PC-9 (cell line): ENCODE results near the gene PPP1R15A. TPM values are rescaled to one million over a fixed set of nuclear protein-coding genes. Genes with fewer than 3 reads are reported as not detected.
A peak's percentile ranks its signal among the peaks of the same experiment; 100 is the strongest.

Experiments used
- BruUV-seq: library from RNA; stranded (reverse); fragments of 400-500 nt; replicated peaks from 2 replicates; lab custom pipeline; 2021; lab: Mats Ljungman, UMichigan
- CTCF ChIA-PET: fragments of 300-600 bp; sonication (Branson Sonifier 250); formaldehyde crosslinking; loops from one replicate; lab custom pipeline; 2022; ENCODE audit warnings: antibody characterized with exemption; lab: Charles Lee
- POLR2A ChIA-PET: fragments of 300-600 bp; sonication (Branson Sonifier 250); formaldehyde crosslinking; loops from one replicate; lab custom pipeline; 2022; ENCODE audit warnings: antibody characterized with exemption; ENCODE audit not compliant: unreplicated experiment; lab: Charles Lee
- DNase-seq, 2 experiments: peaks; one replicate each; pipeline versions ENCODE4 v3.0.0 to v3.0.0-alpha.2; 2015 to 2022; ENCODE audit warnings: mixed read lengths in 1 of 2
- H2AFZ ChIP-seq: fragments of 200-600 bp; sonication (generic); 2 replicates; pipeline ENCODE4 v1.8.1; 2017; ENCODE audit warnings: antibody characterized with exemption
- H3F3A ChIP-seq: fragments of 200-600 bp; sonication (generic); 2 replicates; pipeline ENCODE4 v1.8.1; 2017; ENCODE audit warnings: antibody characterized with exemption, mild to moderate bottlenecking, low read depth; ENCODE audit not compliant: insufficient read depth
- H3K27ac ChIP-seq: fragments of 200-600 bp; sonication (generic); 2 replicates; pipeline ENCODE4 v1.6.1; 2016; ENCODE audit warnings: mixed run types
- H3K27me3 ChIP-seq: fragments of 200-600 bp; sonication (generic); 2 replicates; pipeline ENCODE4 v1.6.1; 2016; ENCODE audit warnings: low read depth, mixed run types; ENCODE audit not compliant: insufficient read depth
- H3K36me3 ChIP-seq: fragments of 200-600 bp; sonication (generic); 2 replicates; pipeline ENCODE4 v1.6.1; 2016; ENCODE audit warnings: low read depth, mixed run types
- H3K4me1 ChIP-seq: fragments of 200-600 bp; sonication (generic); replicated peaks from 2 replicates; pipeline ENCODE4 v1.6.1; 2016; ENCODE audit warnings: mixed run types; ENCODE audit not compliant: insufficient read depth
- H3K4me2 ChIP-seq: fragments of 200-600 bp; sonication (generic); 2 replicates; pipeline ENCODE4 v1.6.1; 2017; ENCODE audit warnings: mixed run types
- H3K4me3 ChIP-seq: fragments of 200-600 bp; sonication (generic); 2 replicates; pipeline ENCODE4 v1.6.1; 2016; ENCODE audit warnings: mixed run types
- H3K79me2 ChIP-seq: fragments of 200-600 bp; sonication (generic); 2 replicates; pipeline ENCODE4 v1.6.1; 2017; ENCODE audit warnings: low read depth, mixed run types
- H3K9me2 ChIP-seq: fragments of 200-600 bp; sonication (generic); 2 replicates; pipeline ENCODE4 v1.8.1; 2017; ENCODE audit warnings: mild to moderate bottlenecking; ENCODE audit not compliant: insufficient read depth
- H3K9me3 ChIP-seq: fragments of 200-600 bp; sonication (generic); 2 replicates; pipeline ENCODE4 v1.8.1; 2016; ENCODE audit warnings: low read depth; ENCODE audit not compliant: insufficient read depth
- H4K20me1 ChIP-seq: fragments of 200-600 bp; sonication (generic); 2 replicates; pipeline ENCODE4 v1.8.1; 2017; ENCODE audit not compliant: insufficient read depth
- EZH2 ChIP-seq: fragments of 200-600 bp; sonication (generic); IDR thresholded peaks from 2 replicates; pipeline ENCODE4 v1.8.0; 2017; ENCODE audit warnings: antibody characterized with exemption, low read depth
- intact Hi-C: fragments of 100-400 bp; cut with micrococcal nuclease; formaldehyde crosslinking; loops from one replicate; pipeline ENCODE4 v1.10.0; 2022; ENCODE audit not compliant: unreplicated experiment
- total RNA-seq: library from RNA; stranded (reverse); gene quantifications from 2 replicates; pipeline ENCODE4 v1.2.3, GENCODE V29; 2021
- TF ChIP-seq, protein P1 (sequence below): fragments of 200-600 bp; sonication (generic); conservative IDR thresholded peaks from 2 replicates; pipeline ENCODE4 v1.6.1; 2017; ENCODE audit warnings: mixed run types, antibody characterized with exemption, mild to moderate bottlenecking, moderate library complexity

Gene PPP1R15A
- total RNA-seq, 1 experiment from 2014 or later = 49.5 TPM

DNA sequence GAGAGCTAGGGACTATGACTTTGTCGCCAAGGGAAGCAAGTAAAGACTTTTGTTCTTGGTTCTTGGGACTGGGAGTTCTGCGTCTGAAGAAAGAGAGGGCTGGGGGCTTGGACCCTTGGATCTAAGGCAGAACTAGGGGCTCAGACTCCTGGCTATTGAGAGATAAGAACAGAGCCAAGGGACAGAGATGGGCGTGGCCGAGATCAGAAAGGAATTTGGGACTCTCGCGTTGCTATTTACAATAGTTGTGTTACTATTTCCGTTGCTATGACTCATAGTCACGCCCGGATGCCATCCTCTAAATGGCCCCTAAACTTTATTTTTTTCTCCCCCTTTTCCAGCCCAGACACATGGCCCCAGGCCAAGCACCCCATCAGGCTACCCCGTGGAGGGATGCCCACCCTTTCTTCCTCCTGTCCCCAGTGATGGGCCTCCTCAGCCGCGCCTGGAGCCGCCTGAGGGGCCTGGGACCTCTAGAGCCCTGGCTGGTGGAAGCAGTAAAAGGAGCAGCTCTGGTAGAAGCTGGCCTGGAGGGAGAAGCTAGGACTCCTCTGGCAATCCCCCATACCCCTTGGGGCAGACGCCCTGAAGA, 759 bp downstream of the PPP1R15A start:
- DNase-seq = peak; percentile 85 to 92
- peaks cover 22% of the 10 kb centered on the region for H3K4me1 ChIP-seq
- POLR2A ChIA-PET = interaction anchor here (1.1 kb wide), 1 partner anchor 121 kb away, joined by 6 read pairs; no protein-coding TSS in a partner anchor

DNA sequence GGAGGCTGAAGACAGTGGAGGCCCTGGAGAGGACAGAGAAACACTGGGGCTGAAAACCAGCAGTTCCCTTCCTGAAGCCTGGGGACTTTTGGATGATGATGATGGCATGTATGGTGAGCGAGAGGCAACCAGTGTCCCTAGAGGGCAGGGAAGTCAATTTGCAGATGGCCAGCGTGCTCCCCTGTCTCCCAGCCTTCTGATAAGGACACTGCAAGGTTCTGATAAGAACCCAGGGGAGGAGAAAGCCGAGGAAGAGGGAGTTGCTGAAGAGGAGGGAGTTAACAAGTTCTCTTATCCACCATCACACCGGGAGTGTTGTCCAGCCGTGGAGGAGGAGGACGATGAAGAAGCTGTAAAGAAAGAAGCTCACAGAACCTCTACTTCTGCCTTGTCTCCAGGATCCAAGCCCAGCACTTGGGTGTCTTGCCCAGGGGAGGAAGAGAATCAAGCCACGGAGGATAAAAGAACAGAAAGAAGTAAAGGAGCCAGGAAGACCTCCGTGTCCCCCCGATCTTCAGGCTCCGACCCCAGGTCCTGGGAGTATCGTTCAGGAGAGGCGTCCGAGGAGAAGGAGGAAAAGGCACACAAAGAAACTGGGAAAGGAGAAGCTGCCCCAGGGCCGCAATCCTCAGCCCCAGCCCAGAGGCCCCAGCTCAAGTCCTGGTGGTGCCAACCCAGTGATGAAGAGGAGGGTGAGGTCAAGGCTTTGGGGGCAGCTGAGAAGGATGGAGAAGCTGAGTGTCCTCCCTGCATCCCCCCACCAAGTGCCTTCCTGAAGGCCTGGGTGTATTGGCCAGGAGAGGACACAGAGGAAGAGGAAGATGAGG, 1.5 kb downstream of the PPP1R15A start:
- Histone ChIP-seq H3K36me3 (peaks cover 31% of the 10 kb centered on the region), H3K27ac (peak overlapping the region; percentile 97), H3K4me3 (peak overlapping the region; percentile 93), H3K9me3 (no peaks in the 10 kb centered on the region), H4K20me1 (peaks cover 40% of the 10 kb centered on the region), H3F3A (peaks cover 51% of the 10 kb centered on the region), H3K4me2 (peak overlapping the region; percentile 100), H3K9me2 (no peaks in the 10 kb centered on the region), H3K79me2 (peaks cover 44% of the 10 kb centered on the region), H2AFZ (no peak overlapping the region), H3K27me3 (no peaks in the 10 kb centered on the region), H3K4me1 (peaks cover 22% of the 10 kb centered on the region)
- ChIA-PET CTCF (no interaction called here), POLR2A (interaction anchor here (1.1 kb wide), 1 partner anchor 121 kb away, joined by 6 read pairs; no protein-coding TSS in a partner anchor)
- BruUV-seq = no TSS peak
- no peak for TF ChIP-seq EZH2
- TF ChIP-seq, protein P1, sequence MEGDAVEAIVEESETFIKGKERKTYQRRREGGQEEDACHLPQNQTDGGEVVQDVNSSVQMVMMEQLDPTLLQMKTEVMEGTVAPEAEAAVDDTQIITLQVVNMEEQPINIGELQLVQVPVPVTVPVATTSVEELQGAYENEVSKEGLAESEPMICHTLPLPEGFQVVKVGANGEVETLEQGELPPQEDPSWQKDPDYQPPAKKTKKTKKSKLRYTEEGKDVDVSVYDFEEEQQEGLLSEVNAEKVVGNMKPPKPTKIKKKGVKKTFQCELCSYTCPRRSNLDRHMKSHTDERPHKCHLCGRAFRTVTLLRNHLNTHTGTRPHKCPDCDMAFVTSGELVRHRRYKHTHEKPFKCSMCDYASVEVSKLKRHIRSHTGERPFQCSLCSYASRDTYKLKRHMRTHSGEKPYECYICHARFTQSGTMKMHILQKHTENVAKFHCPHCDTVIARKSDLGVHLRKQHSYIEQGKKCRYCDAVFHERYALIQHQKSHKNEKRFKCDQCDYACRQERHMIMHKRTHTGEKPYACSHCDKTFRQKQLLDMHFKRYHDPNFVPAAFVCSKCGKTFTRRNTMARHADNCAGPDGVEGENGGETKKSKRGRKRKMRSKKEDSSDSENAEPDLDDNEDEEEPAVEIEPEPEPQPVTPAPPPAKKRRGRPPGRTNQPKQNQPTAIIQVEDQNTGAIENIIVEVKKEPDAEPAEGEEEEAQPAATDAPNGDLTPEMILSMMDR = no peak
- no peak for DNase-seq
- intact Hi-C loops = loop anchor here (2.0 to 5.0 kb wide), 4 partner anchors 27 to 769 kb away; partner anchors contain the start of genes BCAT2, HSD17B14, NUCB1 and RRAS

More for the DNA sequence above, 759 bp downstream of the PPP1R15A start:
- Histone ChIP-seq H3K9me3 (no peaks in the 10 kb centered on the region), H3F3A (peaks cover 44% of the 10 kb centered on the region), H4K20me1 (peaks cover 40% of the 10 kb centered on the region), H3K36me3 (peaks cover 27% of the 10 kb centered on the region), H3K4me2 (peak overlapping the region; percentile 100), H3K27ac (peak overlapping the region; percentile 97), H3K79me2 (peaks cover 44% of the 10 kb centered on the region), H3K27me3 (no peaks in the 10 kb centered on the region), H3K9me2 (no peaks in the 10 kb centered on the region), H3K4me3 (peak overlapping the region; percentile 93), H2AFZ (no peak overlapping the region)
- intact Hi-C loops = loop anchor here (2.0 to 5.0 kb wide), 3 partner anchors 36 to 769 kb away; partner anchors contain the start of genes BCAT2, HSD17B14, RRAS and SCAF1
- TF ChIP-seq, protein P1 = no peak
- TF ChIP-seq EZH2 = no peak
- CTCF ChIA-PET = interaction anchor here (0.5 kb wide), 1 partner anchor 332 kb away, joined by 5 read pairs; no protein-coding TSS in a partner anchor
- no TSS peak for BruUV-seq
